Muscle layer of duodenum (tissue), 2 donors: Measurements from ENCODE around the gene UBE3A.

Experiments
- H3K27ac ChIP-seq: one replicate; pipeline ENCODE4 v1.7.0; 2013; ENCODE audit warnings: mild to moderate bottlenecking, low read length
- H3K27me3 ChIP-seq: one replicate; pipeline ENCODE4 v1.7.0; 2013; ENCODE audit warnings: low read depth, mild to moderate bottlenecking, control low read depth, low read length
- H3K36me3 ChIP-seq, 2 donors: one replicate each; pipeline ENCODE4 v1.7.0; 2013; ENCODE audit warnings: low read length in 2 of 2, control low read depth in 1 of 2, mild to moderate bottlenecking in 1 of 2; ENCODE audit not compliant: insufficient read depth in 2 of 2, control insufficient read depth in 1 of 2
- H3K4me1 ChIP-seq, 2 donors: one replicate each; pipeline ENCODE4 v1.7.0; 2013; ENCODE audit warnings: low read length in 2 of 2, mild to moderate bottlenecking in 2 of 2, control low read depth in 1 of 2, moderate library complexity in 1 of 2; ENCODE audit not compliant: insufficient read depth in 2 of 2, control insufficient read depth in 1 of 2
- H3K4me3 ChIP-seq, 2 donors: one replicate each; pipeline ENCODE4 v1.7.0; 2013; ENCODE audit warnings: low read length in 2 of 2, low read depth in 1 of 2, mild to moderate bottlenecking in 1 of 2
- H3K9me3 ChIP-seq, 2 donors: one replicate each; pipeline ENCODE4 v1.7.0; 2013; ENCODE audit warnings: low read length in 2 of 2, control low read depth in 1 of 2, mild to moderate bottlenecking in 1 of 2; ENCODE audit not compliant: control insufficient read depth in 1 of 2
- donor health status: healthy.

UBE3A gene

DNA sequence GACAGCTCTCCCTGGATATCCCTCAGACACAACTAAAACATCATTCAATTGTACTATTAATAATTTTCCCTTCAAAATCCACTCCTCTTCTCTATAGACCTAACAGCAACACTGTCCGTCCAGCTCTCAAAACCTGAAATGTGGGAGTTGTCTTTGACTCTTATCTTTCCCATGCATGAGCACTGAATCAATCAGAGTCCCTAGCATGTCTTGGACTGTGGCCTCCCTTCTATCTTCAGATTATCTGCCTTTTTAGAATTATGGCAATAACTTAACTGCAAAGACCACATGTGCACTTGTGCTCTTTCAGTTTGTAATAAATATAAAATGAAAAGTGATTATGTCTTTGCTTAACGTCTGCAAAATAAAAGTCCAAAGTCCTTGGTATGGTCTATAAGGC is 107.0 kb downstream of the UBE3A start:
- H3K4me1 ChIP-seq: no peaks in the 10 kb centered on the region
- no peaks in the 10 kb centered on the region for H3K9me3 ChIP-seq
- H3K36me3 ChIP-seq: peaks cover 3 to 23% of the 10 kb centered on the region in 2 donors
- no peak overlapping the region for H3K27ac ChIP-seq
- H3K27me3 ChIP-seq: no peaks in the 10 kb centered on the region
- no peak overlapping the region for H3K4me3 ChIP-seq

DNA sequence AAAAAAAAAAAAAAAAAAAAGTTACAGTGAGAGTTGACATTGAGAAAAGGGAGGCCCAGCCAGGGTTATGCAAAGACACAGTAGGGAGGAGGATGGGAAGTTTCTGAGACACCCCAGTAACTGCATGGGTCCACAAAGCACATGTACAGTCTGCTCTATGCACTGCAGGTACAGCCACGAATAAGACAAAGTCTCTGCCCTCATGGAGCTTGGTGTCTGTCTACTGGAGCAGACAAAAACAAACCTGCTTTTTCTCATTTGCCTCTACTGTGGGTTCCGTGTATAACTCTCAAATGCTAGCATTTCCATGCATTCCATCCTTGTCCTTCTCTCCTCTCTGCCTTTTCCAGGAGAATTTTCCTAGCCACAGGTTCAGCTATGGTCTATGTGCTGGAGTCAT is 107.4 kb downstream of the UBE3A start:
- Histone ChIP-seq H3K9me3 (no peaks in the 10 kb centered on the region), H3K4me1 (no peaks in the 10 kb centered on the region), H3K4me3 (no peak overlapping the region), H3K27ac (no peak overlapping the region), H3K27me3 (no peaks in the 10 kb centered on the region), H3K36me3 (peaks cover 0 to 19% of the 10 kb centered on the region in 2 donors)

DNA sequence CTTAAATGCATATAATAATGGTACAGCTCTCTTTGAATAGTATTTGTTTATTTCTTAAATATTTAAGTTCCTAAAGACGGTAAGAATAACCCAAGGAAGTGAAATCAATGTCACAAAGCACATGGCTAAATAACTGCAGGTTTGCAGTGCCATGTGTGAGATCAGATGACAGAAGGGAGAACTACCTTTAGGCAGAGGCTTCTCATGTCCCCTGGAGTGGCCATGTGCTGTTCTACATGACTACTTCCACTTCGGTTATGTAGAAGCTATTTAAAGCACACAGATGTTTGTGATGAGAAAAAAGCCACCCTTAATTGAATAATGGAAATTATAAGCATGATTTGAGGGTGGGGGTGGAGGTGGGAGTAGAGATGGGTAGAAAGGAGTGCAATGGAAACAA is 109.1 kb downstream of the UBE3A start:
- H3K9me3 ChIP-seq: no peaks in the 10 kb centered on the region
- no peak overlapping the region for H3K27ac ChIP-seq
- no peak overlapping the region for H3K4me3 ChIP-seq
- H3K36me3 ChIP-seq: peaks cover 0 to 13% of the 10 kb centered on the region in 2 donors
- no peaks in the 10 kb centered on the region for H3K4me1 ChIP-seq
- no peaks in the 10 kb centered on the region for H3K27me3 ChIP-seq

DNA sequence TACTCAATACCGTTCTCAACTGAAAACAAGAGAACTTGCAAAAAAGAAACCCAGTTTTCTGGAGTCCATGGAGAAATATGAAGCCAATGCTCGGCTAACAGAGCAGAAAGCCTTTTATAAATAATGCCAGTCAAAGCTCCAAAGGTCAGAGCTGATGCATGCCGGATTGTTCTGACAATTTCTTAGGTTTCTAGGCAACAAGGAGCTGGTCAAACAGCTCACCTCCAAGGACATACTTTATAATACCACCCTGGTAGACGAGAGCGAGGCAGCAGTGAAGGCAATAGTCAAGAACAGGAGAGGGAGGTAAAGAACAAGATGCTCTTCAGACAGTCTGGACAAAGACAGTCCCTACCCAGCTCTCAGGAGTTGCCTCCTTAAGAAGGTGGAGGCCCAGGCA is 111.1 kb downstream of the UBE3A start:
- Histone ChIP-seq H3K4me1 (no peaks in the 10 kb centered on the region), H3K27ac (no peak overlapping the region), H3K27me3 (no peaks in the 10 kb centered on the region)

GRCh38 chr15:25325187-25325586 is 113.6 kb downstream of the UBE3A start:
- no peak overlapping the region for H3K27ac ChIP-seq
- no peak overlapping the region for H3K4me3 ChIP-seq
- H3K27me3 ChIP-seq: no peaks in the 10 kb centered on the region

More for the DNA sequence above, 111.1 kb downstream of the UBE3A start:
- H3K9me3 ChIP-seq: no peaks in the 10 kb centered on the region
- peaks cover 0 to 16% of the 10 kb centered on the region in 2 donors for H3K36me3 ChIP-seq
- peak overlapping the region in 1 of 2 donors; percentile 2 for H3K4me3 ChIP-seq

GRCh38 chr15:25323420-25323819 is 115.4 kb downstream of the UBE3A start:
- no peaks in the 10 kb centered on the region for H3K27me3 ChIP-seq
- H3K27ac ChIP-seq: no peak overlapping the region
- H3K4me1 ChIP-seq: no peaks in the 10 kb centered on the region
- H3K4me3 ChIP-seq: no peak overlapping the region
- peaks cover 0 to 16% of the 10 kb centered on the region in 2 donors for H3K36me3 ChIP-seq
- peaks cover 6 to 8% of the 10 kb centered on the region in 2 donors for H3K9me3 ChIP-seq

More at GRCh38 chr15:25325187-25325586, 113.6 kb downstream of the UBE3A start:
- Histone ChIP-seq H3K9me3 (peaks cover 6 to 8% of the 10 kb centered on the region in 2 donors), H3K36me3 (peaks cover 0 to 16% of the 10 kb centered on the region in 2 donors), H3K4me1 (no peaks in the 10 kb centered on the region)

- no peaks in the 10 kb centered on the region for H3K4me1 ChIP-seq
- no peak overlapping the region for H3K27ac ChIP-seq
- H3K4me3 ChIP-seq: no peak overlapping the region
- no peaks in the 10 kb centered on the region for H3K27me3 ChIP-seq
- peaks cover 4 to 18% of the 10 kb centered on the region in 2 donors for H3K9me3 ChIP-seq
- H3K36me3 ChIP-seq: no peaks in the 10 kb centered on the region
Observed at GRCh38 chr15:25287823-25288222, 151.0 kb downstream of the UBE3A start.
